ENCODE results near the gene PARD3B.

PARD3B gene, protein sequence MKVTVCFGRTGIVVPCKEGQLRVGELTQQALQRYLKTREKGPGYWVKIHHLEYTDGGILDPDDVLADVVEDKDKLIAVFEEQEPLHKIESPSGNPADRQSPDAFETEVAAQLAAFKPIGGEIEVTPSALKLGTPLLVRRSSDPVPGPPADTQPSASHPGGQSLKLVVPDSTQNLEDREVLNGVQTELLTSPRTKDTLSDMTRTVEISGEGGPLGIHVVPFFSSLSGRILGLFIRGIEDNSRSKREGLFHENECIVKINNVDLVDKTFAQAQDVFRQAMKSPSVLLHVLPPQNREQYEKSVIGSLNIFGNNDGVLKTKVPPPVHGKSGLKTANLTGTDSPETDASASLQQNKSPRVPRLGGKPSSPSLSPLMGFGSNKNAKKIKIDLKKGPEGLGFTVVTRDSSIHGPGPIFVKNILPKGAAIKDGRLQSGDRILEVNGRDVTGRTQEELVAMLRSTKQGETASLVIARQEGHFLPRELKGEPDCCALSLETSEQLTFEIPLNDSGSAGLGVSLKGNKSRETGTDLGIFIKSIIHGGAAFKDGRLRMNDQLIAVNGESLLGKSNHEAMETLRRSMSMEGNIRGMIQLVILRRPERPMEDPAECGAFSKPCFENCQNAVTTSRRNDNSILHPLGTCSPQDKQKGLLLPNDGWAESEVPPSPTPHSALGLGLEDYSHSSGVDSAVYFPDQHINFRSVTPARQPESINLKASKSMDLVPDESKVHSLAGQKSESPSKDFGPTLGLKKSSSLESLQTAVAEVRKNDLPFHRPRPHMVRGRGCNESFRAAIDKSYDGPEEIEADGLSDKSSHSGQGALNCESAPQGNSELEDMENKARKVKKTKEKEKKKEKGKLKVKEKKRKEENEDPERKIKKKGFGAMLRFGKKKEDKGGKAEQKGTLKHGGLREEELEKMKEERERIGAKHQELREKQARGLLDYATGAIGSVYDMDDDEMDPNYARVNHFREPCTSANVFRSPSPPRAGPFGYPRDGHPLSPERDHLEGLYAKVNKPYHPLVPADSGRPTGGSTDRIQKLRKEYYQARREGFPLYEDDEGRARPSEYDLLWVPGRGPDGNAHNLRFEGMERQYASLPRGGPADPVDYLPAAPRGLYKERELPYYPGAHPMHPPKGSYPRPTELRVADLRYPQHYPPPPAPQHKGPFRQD (N-terminal part only)

DNA sequence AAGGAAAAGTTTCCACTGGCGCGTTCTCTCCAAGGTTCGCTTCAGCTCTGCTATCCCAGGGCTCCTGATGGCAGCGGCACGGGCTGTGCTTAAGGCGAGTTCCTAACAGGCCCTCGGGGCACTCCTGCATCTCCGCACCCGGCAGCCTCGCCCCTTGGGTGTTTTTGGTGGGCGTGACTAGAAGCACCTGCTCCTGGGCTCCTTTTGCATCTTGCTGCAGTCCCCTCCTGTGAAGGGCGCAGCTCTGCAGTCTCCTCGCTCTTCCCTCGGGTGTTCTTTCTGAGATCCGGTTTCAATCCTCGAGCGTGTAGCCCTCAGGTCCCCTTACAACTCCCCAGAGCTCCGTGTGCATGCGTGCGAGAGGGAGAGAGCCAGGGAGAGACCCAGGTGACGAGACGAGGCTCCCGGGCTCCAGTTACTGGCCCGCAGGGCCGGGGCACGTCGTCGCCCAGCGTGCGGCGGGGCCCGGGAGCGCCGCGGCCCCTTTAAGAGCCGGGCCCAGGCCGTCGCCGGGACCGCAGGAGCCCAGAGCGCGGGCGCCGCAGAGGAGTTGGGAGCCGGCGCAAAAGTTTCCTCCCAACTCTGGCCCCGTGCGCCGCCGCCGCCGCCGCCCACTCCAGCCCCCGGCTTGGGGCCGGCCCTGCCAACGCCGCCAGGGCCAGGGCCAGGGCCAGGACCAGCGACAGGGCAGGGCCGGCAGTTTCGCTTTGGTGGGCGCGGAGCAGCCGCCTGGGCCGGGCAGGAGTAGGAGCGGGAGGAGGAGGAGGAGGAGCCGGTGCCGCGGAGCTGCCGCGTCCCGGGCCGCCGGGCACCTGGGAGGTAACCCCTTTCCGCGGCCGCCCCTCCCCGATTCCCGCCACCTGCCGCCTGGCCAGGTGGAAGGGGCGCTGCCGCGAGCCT, at the start of gene PARD3B:
Gene PARD3B, plus strand, starts transcription at position 515 of the 900 bp plus-strand sequence. CDS start 525 bp downstream, outside the sequence.
- no peak for DNase-seq

DNA sequence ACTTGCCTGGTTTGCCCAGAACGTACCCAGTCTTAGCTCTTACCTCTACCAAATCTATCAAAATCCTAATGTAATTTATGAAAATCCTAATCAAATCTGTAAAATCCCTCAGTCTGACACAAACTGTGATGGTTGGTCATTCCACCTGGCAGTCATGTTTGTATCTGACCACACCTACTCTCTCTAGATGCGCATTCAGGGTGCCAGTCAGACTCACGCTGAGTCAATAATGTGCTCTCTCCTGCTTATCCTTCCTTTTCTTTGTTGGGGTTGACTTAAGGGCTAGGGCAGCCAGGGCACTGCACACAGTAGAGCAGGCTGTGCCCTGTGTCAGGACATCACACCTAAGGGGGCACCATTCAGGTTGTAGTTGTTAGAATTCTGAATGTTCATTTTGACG, 48.5 kb upstream of the PARD3B start:
- DNase-seq: no peak

DNA sequence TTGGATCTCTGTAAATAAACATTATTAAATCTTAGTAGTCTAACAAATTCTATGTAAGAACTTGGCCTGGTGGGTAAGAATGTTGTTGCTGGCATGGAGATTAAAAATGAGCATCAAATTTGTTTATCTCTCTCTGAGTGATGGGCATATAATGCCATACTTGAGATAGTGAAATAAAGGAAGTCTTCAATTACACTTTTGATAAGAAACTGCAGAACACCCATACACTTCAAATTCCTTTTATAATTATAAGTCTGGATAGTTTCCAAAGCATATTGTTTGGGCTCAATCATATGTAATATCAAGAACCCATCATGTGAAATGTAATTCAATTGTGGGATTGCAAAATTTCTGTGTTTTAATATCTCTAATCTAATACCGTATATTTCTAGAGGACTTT, 47.4 kb upstream of the PARD3B start:
- no peak for DNase-seq

DNA sequence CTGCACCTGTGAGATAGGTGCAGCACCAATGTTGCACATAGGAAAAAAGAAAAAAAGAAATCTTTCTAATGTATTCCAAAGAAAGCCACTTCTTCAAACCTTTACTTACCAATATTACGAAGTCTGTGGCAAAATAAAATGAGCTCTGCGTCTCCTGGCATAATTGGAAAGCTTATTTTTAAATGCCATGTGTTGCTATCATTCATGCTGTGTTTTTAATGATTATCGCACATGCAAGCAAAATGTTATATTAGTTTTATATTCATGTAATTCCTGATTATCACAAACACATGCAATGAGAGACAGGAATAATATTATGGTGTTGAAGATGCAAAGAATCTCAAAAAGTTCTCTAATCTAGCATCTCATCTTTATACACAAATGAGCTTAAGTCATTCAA, 47.0 kb upstream of the PARD3B start:
- no peak for DNase-seq

DNA sequence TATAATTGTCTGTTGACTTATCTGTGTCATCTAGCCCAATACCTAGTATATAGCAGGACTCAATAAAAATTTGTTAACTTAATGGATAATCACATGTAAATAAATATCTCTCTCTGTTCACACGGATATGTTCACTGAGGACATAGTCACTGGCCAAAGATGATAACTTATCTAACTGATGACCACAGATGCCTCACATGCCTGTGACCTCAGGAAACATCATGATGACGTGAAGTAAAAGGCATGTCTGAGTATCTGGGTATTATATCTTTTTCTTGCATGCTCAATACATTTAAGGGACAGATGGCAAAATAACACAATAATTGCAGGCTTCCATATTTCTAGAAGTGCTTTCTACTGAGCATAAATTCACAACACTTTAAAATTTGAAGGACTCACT, 41.4 kb upstream of the PARD3B start:
- no peak for DNase-seq

DNA sequence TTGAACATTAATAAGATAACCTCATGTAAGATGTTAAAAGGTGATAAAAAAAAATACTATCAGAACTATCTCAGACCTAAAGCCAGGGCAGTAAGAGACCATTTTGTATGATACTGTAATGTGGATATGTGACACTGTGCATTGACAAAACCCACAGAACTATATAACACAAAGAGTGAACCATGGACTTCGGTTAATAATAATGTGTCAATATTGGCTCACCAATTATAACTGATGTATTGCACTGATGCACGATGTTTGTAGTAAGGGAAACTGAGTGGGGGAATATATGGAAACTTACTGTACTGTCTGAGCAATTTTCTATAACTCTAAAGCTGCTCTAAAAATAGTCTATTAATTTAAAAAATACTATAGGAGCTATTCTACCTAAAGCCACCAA, 40.7 kb upstream of the PARD3B start:
- DNase-seq: no peak

DNA sequence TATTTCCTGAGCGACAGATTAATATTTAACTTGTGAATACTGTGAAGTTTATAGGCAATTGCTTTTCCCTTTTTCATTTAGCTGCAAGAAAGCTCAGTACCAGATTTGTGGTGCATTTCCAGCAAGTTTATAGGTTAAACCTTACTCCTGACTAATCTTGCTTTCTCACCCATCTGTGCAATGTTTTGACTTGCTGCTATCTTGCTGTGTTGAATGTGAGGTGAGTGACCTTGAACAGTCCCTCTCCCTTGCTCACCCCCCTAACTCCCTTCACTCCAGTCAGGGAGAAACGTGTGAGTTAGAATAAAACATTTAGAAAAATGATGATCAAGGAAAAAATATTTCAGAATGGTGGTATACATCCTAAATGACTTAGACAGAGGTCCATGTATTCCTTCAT, 39.8 kb upstream of the PARD3B start:
- no peak for DNase-seq

DNA sequence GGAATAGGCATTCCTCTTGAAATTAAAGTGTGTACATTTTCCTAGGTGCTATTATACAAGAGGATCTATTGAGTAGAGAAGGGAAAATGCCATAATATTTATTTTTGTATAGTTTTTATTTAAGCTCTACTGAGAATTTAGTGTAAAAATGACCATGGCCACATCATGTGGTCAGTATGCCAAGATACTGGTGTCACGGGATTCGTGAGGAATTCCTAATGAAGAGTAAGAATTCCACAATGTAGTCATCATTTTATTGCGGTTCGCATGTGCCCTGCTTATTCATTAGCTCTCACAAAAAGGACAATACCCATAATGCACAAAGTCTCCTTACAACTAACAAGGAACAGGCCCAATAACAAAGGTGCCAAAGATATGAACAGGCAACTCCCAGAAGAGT, 39.3 kb upstream of the PARD3B start:
- no peak for DNase-seq

DNA sequence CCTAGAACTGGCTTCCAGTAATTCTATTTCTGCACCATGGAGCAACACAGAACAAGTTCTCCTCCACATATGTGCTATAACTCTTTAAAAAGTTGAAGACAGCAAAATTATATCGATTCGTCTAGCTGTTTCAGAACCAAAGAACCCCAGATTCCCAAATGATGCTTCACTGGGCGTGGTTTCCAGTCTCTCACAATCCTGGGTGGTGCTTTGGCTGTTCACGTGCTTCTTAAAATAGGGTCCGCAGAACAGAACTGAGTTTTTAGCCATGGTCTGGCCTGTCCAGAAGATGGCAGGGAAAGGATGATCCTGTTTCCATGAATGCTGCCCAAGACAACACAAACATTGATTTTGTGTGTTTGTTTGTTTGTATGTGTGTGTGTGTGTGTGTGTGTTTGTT, 37.6 kb upstream of the PARD3B start:
- DNase-seq: no peak

DNA sequence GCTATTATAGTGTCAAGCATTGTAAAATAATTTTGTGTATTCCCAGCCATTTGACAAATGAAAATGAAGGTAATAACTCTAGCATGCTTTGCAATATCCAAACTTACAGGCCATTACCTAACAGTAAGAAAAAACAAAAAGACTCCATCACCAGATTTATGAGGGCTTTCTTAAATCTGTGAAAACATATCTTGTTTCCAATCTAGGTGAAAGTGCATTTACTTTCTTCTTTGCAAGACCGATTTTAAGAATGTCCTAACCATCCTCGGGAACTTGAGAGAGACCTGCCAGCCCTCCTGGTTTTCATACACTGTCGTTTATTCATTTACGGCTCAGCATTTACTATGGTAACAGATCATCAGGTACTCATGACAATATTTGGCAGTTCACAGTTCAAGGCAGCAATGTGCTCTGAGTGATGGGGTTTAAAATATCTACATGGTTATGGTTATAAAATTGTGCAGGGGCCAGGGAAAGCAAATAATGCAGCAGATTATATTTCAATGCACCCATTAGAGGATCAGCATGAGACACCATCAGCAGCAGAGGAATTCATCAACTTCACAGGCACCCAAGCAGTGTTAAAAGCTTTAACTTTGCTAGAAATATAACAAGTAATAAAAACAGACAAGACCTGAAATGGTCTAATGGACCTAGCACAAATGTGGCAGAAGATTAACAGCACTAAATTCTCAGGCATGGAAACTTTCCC, 34.4 kb upstream of the PARD3B start:
- DNase-seq: no peak

DNA sequence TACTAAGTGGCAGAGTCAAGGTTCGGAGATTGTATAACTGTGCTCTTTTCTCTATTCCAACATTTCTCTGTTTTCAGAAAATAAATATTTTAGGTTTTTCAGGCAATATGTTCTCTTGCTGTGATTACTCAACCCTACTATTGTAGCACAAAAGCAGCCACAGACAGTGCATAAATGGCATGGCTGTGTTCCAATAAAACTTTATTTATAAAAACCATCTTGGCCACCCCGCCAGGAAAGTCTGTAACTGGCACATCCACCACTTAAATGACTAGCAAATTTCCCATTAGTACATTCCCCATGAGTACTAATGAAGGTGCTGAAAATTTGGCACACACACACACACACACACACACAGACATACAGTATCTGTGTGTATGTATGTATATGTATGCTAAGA, 30.8 kb upstream of the PARD3B start:
- no peak for DNase-seq

DNA sequence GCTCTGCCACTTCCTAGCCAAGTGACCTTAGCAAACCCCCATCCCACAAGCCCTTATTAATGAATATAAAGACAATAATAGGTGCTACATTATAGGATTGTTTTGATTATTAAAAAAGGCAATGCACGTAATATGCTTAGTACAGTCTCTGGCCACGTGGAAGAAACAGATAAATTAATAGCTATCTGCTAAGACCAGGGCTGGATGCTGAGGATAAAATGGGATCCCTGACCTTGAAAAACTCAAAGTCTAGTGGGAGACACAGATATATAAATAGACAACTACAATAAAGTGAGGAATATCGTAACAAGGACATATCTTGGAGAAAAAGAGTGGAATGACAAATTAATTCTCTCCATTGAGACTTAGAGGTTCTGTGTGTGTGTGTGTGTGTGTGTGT, 29.9 kb upstream of the PARD3B start:
- DNase-seq: no peak

DNA sequence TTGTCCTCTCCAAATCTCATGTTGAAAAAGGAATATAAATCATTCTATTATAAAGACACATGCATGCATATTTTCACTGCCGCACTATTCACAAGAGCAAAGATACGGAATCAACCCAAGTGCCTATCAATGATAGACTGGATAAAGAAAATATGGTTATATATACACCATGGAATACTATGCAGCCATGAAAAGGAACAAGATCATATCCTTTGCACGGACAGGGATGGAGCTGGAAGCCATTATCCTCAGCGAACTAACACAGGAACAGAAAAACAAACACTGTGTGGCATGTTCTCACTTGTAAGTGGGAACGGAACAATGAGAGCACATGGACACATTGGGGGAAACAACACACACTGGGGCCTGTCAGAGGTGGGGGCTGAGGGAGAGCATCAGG, 28.1 kb upstream of the PARD3B start:
- DNase-seq: no peak

DNA sequence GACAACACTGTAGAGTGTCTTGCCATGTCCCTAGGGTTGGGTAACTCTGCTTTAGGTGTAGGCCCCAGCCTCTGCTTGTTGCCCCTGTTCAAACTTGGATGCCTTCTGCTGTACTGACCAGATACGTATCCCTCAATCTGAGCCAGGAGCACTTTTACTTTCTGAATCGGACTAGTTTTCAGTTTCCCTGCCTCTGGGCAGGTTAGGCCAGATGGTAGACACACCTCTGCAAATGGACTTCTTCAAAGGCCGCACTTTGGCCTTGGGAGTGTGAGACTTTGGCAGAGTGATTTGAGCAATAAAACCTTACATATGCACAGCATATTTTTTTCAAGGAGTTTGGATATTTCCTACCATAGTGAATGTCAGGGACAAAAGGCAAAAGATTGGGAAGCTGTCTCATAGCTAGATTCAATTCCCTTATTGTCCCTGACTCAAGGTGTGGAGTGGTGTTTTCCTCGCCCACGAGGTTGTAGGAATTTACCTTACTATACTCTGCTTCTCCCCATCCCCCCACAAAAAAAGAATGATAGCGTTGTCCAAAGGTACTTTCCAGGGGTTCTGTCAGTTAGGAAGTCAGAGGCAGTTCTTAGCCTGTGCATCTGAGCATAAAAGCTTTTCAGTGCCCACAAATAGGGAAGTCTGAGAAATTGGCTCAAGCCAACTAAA, 15.3 kb upstream of the PARD3B start:
- DNase-seq: no peak

DNA sequence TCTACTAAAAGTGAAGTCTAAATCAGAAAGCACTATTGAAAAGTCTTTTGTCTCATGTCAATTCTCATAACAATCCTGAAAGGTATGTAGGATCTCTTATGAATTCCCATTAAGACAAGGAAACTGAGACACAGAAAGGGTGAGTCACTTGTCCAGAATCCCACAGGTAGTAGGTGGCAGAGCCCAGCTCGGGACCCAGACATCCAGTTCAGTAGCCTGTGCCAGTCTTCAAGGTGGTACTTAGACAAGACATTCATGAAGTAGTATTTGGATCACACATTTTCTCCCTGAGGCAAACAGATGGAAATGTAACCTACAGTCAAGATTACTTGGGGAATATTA, 14.8 kb upstream of the PARD3B start:
- DNase-seq: no peak

DNA sequence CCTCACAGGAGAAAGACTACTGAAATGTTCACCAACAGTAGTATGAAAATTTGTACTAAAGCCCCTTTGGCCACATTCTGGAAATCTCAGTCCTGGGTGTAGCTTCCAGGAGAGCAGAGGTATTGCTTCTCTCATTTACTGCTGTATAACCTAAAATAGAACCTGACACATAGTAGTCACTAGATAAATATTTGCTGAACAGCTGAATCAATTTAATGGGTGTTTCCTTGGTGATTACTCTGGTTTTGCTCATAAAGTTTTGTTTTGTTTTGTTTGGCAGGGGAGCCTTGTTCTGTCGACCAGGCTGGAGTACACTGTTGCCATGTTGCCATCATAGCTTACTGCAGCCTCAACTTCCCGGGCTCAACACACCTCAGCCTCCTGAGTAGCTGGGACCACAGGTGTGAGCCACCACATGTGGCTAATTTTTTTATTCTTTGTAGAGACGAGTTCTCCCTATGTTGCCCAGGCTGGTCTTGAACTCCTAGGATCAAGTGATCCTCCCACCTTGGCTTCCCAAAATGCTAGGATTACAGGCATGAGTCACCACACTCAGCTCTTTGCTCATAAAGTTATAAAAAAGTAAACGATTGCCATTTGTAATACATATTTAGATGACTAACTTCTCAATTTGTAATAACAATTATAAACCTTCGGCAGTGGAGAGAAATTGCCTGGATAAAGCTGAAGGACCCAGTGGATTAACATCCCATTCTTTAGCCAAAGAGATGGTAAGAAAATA, 11.5 kb upstream of the PARD3B start:
- DNase-seq: peak in 1 of 2 experiments; percentile 1

DNA sequence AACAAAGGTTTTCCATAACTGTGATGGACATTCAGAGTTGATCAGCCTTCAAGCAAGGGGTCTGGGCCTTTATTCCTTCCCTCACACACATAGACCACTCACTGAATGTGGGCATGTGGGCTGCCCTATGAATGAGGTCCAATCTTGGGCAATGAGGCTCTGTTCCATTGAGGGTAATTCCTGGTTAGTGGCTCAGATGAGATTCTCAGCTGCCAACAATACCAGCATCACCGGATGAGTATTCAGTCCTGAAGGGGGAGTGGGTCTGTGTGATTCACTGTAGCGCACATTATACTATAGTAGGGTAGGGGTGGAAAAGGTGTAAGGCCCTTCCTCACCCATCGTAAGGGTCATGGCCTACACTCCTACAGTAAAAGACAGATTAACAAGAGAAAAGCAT, 9.9 kb upstream of the PARD3B start:
- no peak for DNase-seq

DNA sequence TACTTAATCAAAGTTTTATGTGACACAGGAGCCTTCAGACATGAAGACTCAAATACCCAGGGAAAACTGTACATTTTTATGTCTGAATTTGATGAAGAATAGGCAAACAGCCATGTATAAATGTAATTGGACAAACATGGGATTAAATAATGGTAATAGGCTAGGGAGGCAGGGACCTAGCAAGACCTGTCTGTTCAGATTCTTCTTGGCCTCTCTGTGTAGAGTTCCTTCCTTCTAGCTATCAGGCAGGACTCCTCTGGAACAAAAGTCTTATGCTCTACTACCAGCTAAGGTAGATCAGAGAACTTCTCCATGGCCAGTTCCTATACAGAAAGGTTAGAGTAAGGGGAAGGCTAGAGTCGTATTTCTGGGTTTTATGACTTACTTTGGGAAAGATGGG, 9.5 kb upstream of the PARD3B start:
- DNase-seq: no peak

DNA sequence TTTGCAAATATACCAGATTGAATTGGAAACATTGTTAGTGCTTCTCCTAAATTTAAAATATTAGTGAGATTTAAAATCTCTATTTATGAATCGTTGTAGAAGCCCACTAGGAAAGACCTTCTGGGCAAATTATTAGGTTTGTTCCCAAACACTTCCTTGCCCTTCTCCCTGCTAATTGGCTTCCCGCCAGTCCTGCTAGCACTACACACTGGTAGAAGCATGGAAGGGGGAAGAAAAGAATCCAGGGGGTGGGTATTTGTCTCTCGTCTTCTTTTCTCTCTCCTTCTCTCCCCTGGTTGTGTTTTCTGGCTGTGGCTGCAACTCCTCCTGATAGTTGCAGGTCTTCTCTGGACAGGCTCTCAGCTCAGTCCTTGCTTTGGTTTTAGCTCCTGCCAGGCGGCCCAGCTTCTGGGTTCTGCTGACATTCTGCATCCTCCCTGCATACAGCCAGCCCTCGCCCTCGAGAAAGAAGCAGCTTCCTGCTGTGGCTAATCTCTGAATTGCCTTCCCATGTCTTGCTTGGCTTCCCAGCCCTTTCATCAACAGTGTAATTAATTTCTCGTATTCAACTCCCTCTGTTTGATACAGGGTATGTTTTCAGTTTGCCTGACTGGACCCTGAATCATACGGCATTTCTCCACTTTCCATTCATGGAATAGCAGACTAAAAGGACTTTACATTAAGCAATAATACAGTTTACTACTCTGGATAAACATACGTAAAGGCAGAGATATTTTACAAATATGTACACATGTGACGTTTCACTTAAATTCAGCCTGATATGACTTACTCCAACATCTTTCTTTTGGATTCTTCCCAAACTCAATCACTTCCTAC, 6.9 kb upstream of the PARD3B start:
- DNase-seq: no peak

DNA sequence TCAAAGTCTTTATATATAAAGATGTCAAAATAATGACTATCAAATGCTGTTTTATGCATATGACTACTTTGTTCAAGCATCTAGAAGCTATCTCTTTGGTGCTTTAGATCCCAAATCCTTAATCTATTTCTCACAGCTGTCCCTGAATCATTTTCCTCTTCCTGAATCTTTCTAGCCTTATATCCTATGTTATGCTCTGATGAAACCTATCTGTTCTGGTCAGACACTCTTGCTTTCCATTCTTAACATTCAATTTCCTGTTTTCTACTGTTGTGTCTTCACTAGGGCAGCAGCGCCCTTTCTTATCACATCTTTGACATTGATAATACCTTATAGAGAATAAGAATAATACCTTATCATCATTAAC, 6.3 kb upstream of the PARD3B start:
- no peak for DNase-seq

Measured in SHP77 (cell line).